Measurements from ENCODE around the gene PRG3. TPM values are rescaled to one million over a fixed set of nuclear protein-coding genes. Genes with fewer than 3 reads are reported as not detected.

PRG3 gene
- total and polyA plus RNA-seq, 9 of the 15 experiments (the other 6 are each of a cell fraction or from before 2014, with no cell fraction given) = 0.18 to 0.55 (median 0.38) TPM; not detected in 6

- peak; percentile 94 for TF ChIP-seq ZNF740 (CRISPR knock-in tag; IDR thresholded peaks at IDR 0.05)
- peak in 1 of 2 experiments; percentile 93; a peak in 2 of 4 replicates for TF ChIP-seq ZNF740 (tag; IDR thresholded peaks at IDR 0.05)
- TF ChIP-seq TRIM28 (IDR thresholded peaks at IDR 0.05) = no peak
- TF ChIP-seq TARDBP (IDR thresholded peaks at IDR 0.05) = no peak
- TF ChIP-seq ZNF232 (CRISPR knock-in tag; IDR thresholded peaks at IDR 0.05) = no peak
- TF ChIP-seq HMG20A (CRISPR knock-in tag; conservative IDR thresholded peaks at IDR 0.05) = no peak
- TF ChIP-seq MNT (conservative IDR thresholded peaks at IDR 0.05) = peak; percentile 59 to 72; a peak in 3 of 4 replicates
- TF ChIP-seq HNRNPK (IDR thresholded peaks at IDR 0.05; ENCODE audit: low read depth, low read length, poor library complexity, severe bottlenecking) = no peak
- TF ChIP-seq ZNF778 (CRISPR knock-in tag; IDR thresholded peaks at IDR 0.05) = no peak
- TF ChIP-seq NFATC3 (IDR thresholded peaks at IDR 0.05) = no peak
- peak; percentile 32; the same call in 1 of the 2 replicates for TF ChIP-seq REST (IDR thresholded peaks at IDR 0.05; ENCODE audit: borderline replicate concordance)
- TF ChIP-seq REST (CRISPR knock-in tag; IDR thresholded peaks at IDR 0.05; ENCODE audit: low read depth) = no peak
- no peak for TF ChIP-seq ZNF395 (CRISPR knock-in tag; IDR thresholded peaks at IDR 0.05)
- no peak for TF ChIP-seq HMGN3 (IDR thresholded peaks at IDR 0.05; ENCODE audit: borderline replicate concordance, extremely low read depth, insufficient read length, low read depth, low read length)
- peak; percentile 55 for TF ChIP-seq SMC3 (conservative IDR thresholded peaks at IDR 0.05; ENCODE audit: insufficient read depth, low read depth, low read length)
- no peak for TF ChIP-seq ZNF766 (CRISPR knock-in tag; conservative IDR thresholded peaks at IDR 0.05)
Observed at GRCh38 chr11:57345555-57346211, 35.3 kb downstream of the PRG3 start (continued).

Data from K562 (cell line).